Kidney epithelial cell (primary cell): ENCODE measurements around the gene ALG1. TPM values are rescaled to one million over a fixed set of nuclear protein-coding genes. Genes with fewer than 3 reads are reported as not detected.
"Not testable (repeated sequence)": the region's sequence is repeated elsewhere in the genome, so short reads cannot be mapped to it uniquely, and the experiment has no call there.

Source experiments
- DNase-seq: peaks from one replicate; pipeline ENCODE4 v3.0.0-alpha.2; 2010; ENCODE audit warnings: low read depth
- H3K27me3 ChIP-seq: 2 replicates; pipeline ENCODE4 v1.6.0; 2011; ENCODE audit warnings: low read length; ENCODE audit not compliant: control insufficient read depth, insufficient read depth
- H3K36me3 ChIP-seq: 2 replicates; pipeline ENCODE4 v1.5.1; 2011; ENCODE audit warnings: low read length; ENCODE audit not compliant: control insufficient read depth, insufficient read depth
- H3K4me3 ChIP-seq: 2 replicates; pipeline ENCODE4 v1.5.1; 2011; ENCODE audit warnings: low read depth, mild to moderate bottlenecking, control low read depth, low read length
- CTCF ChIP-seq: IDR thresholded peaks from 2 replicates; pipeline ENCODE4 v1.5.1; 2011; ENCODE audit warnings: mild to moderate bottlenecking, moderate library complexity, low read length, control low read depth, inconsistent platforms; ENCODE audit not compliant: insufficient read depth, poor library complexity, severe bottlenecking
- total RNA-seq: library from RNA; depleted of rRNA; stranded (reverse); fragments of >200 nt; gene quantifications from 2 replicates; pipeline ENCODE4 v1.2.3, GENCODE V29; 2015

ALG1 gene
- total RNA-seq, 1 donor from 2014 or later: 33.0 TPM

GRCh38 chr16:5072334-5073278 is 963 bp downstream of the ALG1 start:
- Histone ChIP-seq H3K36me3 (no peaks in the 10 kb centered on the region), H3K4me3 (peak overlapping the region; percentile 88), H3K27me3 (no peaks in the 10 kb centered on the region)
- no peak for TF ChIP-seq CTCF
- DNase-seq: no peak

GRCh38 chr16:5073279-5073629 is 1.6 kb downstream of the ALG1 start:
- Histone ChIP-seq H3K4me3 (no peak overlapping the region), H3K36me3 (no peaks in the 10 kb centered on the region), H3K27me3 (no peaks in the 10 kb centered on the region)
- TF ChIP-seq CTCF: no peak
- no peak for DNase-seq

- H3K36me3 ChIP-seq, DNase-seq, H3K4me3 ChIP-seq, H3K27me3 ChIP-seq: not testable (repeated sequence)
Measured at GRCh38 chr16:5073771-5074170, 2.1 kb downstream of the ALG1 start.

- no peak for DNase-seq
- TF ChIP-seq CTCF: no peak
- Histone ChIP-seq H3K4me3 (no peak overlapping the region), H3K36me3 (no peaks in the 10 kb centered on the region), H3K27me3 (no peaks in the 10 kb centered on the region)
Measured at GRCh38 chr16:5075637-5076036, 4.0 kb downstream of the ALG1 start.

- DNase-seq: no peak
- Histone ChIP-seq H3K27me3 (no peaks in the 10 kb centered on the region), H3K36me3 (no peaks in the 10 kb centered on the region), H3K4me3 (no peak overlapping the region)
- TF ChIP-seq CTCF: no peak
Measured at GRCh38 chr16:5077304-5077703, 5.7 kb downstream of the ALG1 start.

- no peaks in the 10 kb centered on the region for H3K36me3 ChIP-seq
- DNase-seq: no peak
- H3K27me3 ChIP-seq: no peaks in the 10 kb centered on the region
- no peak for TF ChIP-seq CTCF
- H3K4me3 ChIP-seq: no peak overlapping the region
Measured at GRCh38 chr16:5078626-5079025, 7.0 kb downstream of the ALG1 start.

- not testable (repeated sequence) for H3K36me3 ChIP-seq, DNase-seq, H3K27me3 ChIP-seq, H3K4me3 ChIP-seq
Measured at GRCh38 chr16:5080461-5080860, 8.8 kb downstream of the ALG1 start.

GRCh38 chr16:5080996-5081395 is 9.4 kb downstream of the ALG1 start:
- not testable (repeated sequence) for H3K4me3 ChIP-seq, H3K27me3 ChIP-seq, DNase-seq, H3K36me3 ChIP-seq

GRCh38 chr16:5083646-5084045 is 12.0 kb downstream of the ALG1 start:
- not testable (repeated sequence) for H3K27me3 ChIP-seq, DNase-seq, H3K4me3 ChIP-seq, H3K36me3 ChIP-seq
